Measurements from ENCODE around the gene XCL2. TPM values are rescaled to one million over a fixed set of nuclear protein-coding genes. Genes with fewer than 3 reads are reported as not detected.

XCL2 gene
- total and polyA plus RNA-seq, 2 of the 8 experiments (the other 6 are each of a cell fraction or from before 2014, with no cell fraction given), result not detected

DNA sequence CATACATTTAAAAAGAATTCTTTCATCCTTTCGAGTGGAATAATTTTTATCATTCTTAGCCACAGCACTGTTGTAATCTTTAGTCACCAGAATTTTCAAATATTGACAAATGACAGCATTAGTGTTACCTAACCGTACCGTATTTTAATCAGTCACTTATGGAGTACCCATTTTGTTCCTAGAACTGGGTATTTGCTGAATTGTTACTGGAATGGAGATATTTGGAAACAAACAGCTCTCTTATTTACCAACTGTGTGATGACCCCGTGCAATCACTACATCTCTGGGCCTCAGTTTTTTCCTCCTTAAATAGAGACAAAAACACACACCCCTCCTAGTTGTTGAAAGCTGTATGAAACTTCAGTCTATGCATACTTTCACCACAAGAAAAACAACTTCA lies 7.9 kb upstream of the XCL2 start:
- 92% methylated on average over 4 of the region's 4 CpGs; no CpG with 5 or more reads in 1 of the 2 experiments for WGBS, 2 experiments (ENCODE audit: extremely low coverage in 1 of 2, insufficient coverage in 1 of 2, insufficient read length in 1 of 2, insufficient replicate concordance in 2 of 2, low coverage in 1 of 2, low lambda C conversion rate in 2 of 2, missing lambda C conversion rate in 1 of 2)
- Histone ChIP-seq H2BK120ac (replicated peaks; ENCODE audit: low read depth, low read length) (no peak overlapping the region), H4K5ac (ENCODE audit: insufficient read length, low read depth, low read length) (no peak overlapping the region), H4K20me1 (replicated peaks in 1 of 2; ENCODE audit: control insufficient read depth in 1 of 2, insufficient read depth in 2 of 2, low read length in 2 of 2) (no peaks in the 10 kb centered on the region), H3K36me3 (ENCODE audit: control insufficient read depth in 2 of 4, insufficient read depth in 4 of 4, low read length in 3 of 4) (no peaks in the 10 kb centered on the region), H3K14ac (ENCODE audit: insufficient read length) (no peak overlapping the region), H3K79me2 (ENCODE audit: control insufficient read depth in 1 of 2, insufficient read depth in 2 of 2, low read length in 2 of 2) (no peaks in the 10 kb centered on the region), H2AFZ (ENCODE audit: low read length) (no peak overlapping the region), H3K4me1 (replicated peaks in 1 of 4; ENCODE audit: control insufficient read depth in 3 of 4, insufficient read depth in 4 of 4, low read length in 3 of 4) (no peaks in the 10 kb centered on the region; a peak in 1 of 7 replicates), H3K23me2 (ENCODE audit: low read depth, low read length) (no peaks in the 10 kb centered on the region), H2BK20ac (ENCODE audit: low read length) (no peak overlapping the region), H2AK5ac (ENCODE audit: low read depth, low read length) (no peak overlapping the region), H3K9ac (replicated peaks in 1 of 4; ENCODE audit: extremely low read depth in 1 of 4, low read depth in 3 of 4, low read length in 3 of 4) (no peak overlapping the region), H2BK15ac (ENCODE audit: low read length) (no peak overlapping the region), H3K4me2 (ENCODE audit: insufficient read depth in 1 of 2, low read depth in 2 of 2, low read length in 2 of 2) (no peak overlapping the region), H3K4ac (replicated peaks; ENCODE audit: insufficient read length, low read depth, low read length) (no peak overlapping the region), H2BK12ac (ENCODE audit: low read depth, low read length) (no peak overlapping the region), H3K18ac (ENCODE audit: extremely low read depth, low read length) (no peak overlapping the region), H3K27ac (ENCODE audit: low read depth, low read length) (no peak overlapping the region), H3K56ac (replicated peaks; ENCODE audit: insufficient read length, low read depth, low read length) (no peak overlapping the region), H3K27me3 (replicated peaks in 1 of 4; ENCODE audit: control insufficient read depth in 3 of 4, extremely low read depth in 1 of 4, insufficient read depth in 3 of 4, low read length in 3 of 4) (no peaks in the 10 kb centered on the region), H4K91ac (replicated peaks; ENCODE audit: insufficient read length, low read length) (no peak overlapping the region), H2BK5ac (ENCODE audit: low read depth, low read length) (no peak overlapping the region), H3K23ac (ENCODE audit: insufficient read length) (no peak overlapping the region), H4K8ac (ENCODE audit: extremely low read depth, insufficient read depth, low read length) (no peak overlapping the region), H3K9me3 (ENCODE audit: insufficient read depth in 2 of 2, low read depth in 1 of 2, low read length in 1 of 2) (no peaks in the 10 kb centered on the region), H3K79me1 (ENCODE audit: low read depth, low read length) (no peaks in the 10 kb centered on the region), H3K4me3 (ENCODE audit: extremely low read depth in 1 of 4, insufficient read depth in 2 of 4, low read depth in 3 of 4, low read length in 4 of 4) (no peak overlapping the region)
- TF ChIP-seq RAD21 (IDR thresholded peaks at IDR 0.05 in 1 of 2, conservative IDR thresholded peaks at IDR 0.05 in 1 of 2; ENCODE audit: low read depth in 2 of 2, low read length in 2 of 2) (no peak), BACH1 (IDR thresholded peaks at IDR 0.05; ENCODE audit: low read length) (no peak), EZH2 (IDR thresholded peaks at IDR 0.05; ENCODE audit: low read depth, low read length, severe bottlenecking) (no peak), GABPA (IDR thresholded peaks at IDR 0.05; ENCODE audit: borderline replicate concordance, insufficient read depth, low read length) (no peak), BRCA1 (IDR thresholded peaks at IDR 0.05; ENCODE audit: low read depth, low read length) (no peak), KDM4A (IDR thresholded peaks at IDR 0.05; ENCODE audit: low read depth, low read length, severe bottlenecking) (no peak), ZNF274 (IDR thresholded peaks at IDR 0.05; ENCODE audit: borderline replicate concordance, extremely low read depth, low read length) (no peak)
- TF ChIP-seq, protein P1, sequence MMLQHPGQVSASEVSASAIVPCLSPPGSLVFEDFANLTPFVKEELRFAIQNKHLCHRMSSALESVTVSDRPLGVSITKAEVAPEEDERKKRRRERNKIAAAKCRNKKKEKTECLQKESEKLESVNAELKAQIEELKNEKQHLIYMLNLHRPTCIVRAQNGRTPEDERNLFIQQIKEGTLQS (IDR thresholded peaks at IDR 0.05; ENCODE audit: insufficient read depth, low read depth, low read length), result no peak
- TF ChIP-seq, protein P2, sequence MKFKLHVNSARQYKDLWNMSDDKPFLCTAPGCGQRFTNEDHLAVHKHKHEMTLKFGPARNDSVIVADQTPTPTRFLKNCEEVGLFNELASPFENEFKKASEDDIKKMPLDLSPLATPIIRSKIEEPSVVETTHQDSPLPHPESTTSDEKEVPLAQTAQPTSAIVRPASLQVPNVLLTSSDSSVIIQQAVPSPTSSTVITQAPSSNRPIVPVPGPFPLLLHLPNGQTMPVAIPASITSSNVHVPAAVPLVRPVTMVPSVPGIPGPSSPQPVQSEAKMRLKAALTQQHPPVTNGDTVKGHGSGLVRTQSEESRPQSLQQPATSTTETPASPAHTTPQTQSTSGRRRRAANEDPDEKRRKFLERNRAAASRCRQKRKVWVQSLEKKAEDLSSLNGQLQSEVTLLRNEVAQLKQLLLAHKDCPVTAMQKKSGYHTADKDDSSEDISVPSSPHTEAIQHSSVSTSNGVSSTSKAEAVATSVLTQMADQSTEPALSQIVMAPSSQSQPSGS (IDR thresholded peaks at IDR 0.05; ENCODE audit: low read length), result no peak
- TF ChIP-seq, protein P3, sequence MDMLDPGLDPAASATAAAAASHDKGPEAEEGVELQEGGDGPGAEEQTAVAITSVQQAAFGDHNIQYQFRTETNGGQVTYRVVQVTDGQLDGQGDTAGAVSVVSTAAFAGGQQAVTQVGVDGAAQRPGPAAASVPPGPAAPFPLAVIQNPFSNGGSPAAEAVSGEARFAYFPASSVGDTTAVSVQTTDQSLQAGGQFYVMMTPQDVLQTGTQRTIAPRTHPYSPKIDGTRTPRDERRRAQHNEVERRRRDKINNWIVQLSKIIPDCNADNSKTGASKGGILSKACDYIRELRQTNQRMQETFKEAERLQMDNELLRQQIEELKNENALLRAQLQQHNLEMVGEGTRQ (IDR thresholded peaks at IDR 0.05; ENCODE audit: low read length), result no peak
- FAIRE-seq (no peak), DNase-seq (ENCODE audit: low read depth in 1 of 2, low spot score in 2 of 2) (no peak)
- ChIA-PET POLR2A (ENCODE audit: partially characterized antibody) (no interaction called here), CTCF (ENCODE audit: partially characterized antibody) (interaction anchor here (1.2 to 1.8 kb wide), 4 partner anchors 48 to 209 kb away, joined by 3 to 6 read pairs (median 4); no protein-coding TSS in a partner anchor)
